HG02763 (cell line): Measurements from ENCODE around the gene COX6B2.
A peak's percentile ranks its signal among the peaks of the same experiment; 100 is the strongest.
"Not testable (repeated sequence)": the region's sequence is repeated elsewhere in the genome, so short reads cannot be mapped to it uniquely, and the experiment has no call there.

Experiments used
- ATAC-seq: cut with Tn5 transposase; IDR thresholded peaks from one replicate; pipeline ENCODE4 v1.9.1; 2021; ENCODE audit warnings: mild to moderate bottlenecking, moderate library complexity; ENCODE audit not compliant: unreplicated experiment

COX6B2 gene

GRCh38 chr19:55345101-55345817 lies 9.3 kb downstream of the COX6B2 start:
- no peak for ATAC-seq

- ATAC-seq = no peak
These were observed 10.1 kb downstream of the COX6B2 start for GRCh38 chr19:55344444-55344843.

- no peak for ATAC-seq
These were observed 12.7 kb downstream of the COX6B2 start for GRCh38 chr19:55341595-55342531.

GRCh38 chr19:55341171-55341588 lies 13.3 kb downstream of the COX6B2 start:
- no peak for ATAC-seq

GRCh38 chr19:55340784-55341147 lies 13.8 kb downstream of the COX6B2 start:
- no peak for ATAC-seq

- no peak for ATAC-seq
These were observed 14.4 kb downstream of the COX6B2 start for GRCh38 chr19:55339889-55340783.

GRCh38 chr19:55339105-55339888 lies 15.2 kb downstream of the COX6B2 start, which contains the start of gene KMT5C:
Gene KMT5C, plus strand, starts transcription at chr19:55339876. Its CDS starts 2,061 bp downstream, at chr19:55341937.
- peak; percentile 85 for ATAC-seq

GRCh38 chr19:55336101-55336500 lies 18.4 kb downstream of the COX6B2 start:
- no peak for ATAC-seq

GRCh38 chr19:55333870-55334269 lies 20.6 kb downstream of the COX6B2 start:
- no peak for ATAC-seq

- not testable (repeated sequence) for ATAC-seq
These were observed 24.7 kb downstream of the COX6B2 start for GRCh38 chr19:55329791-55330190.

- ATAC-seq = not testable (repeated sequence)
These were observed 25.7 kb downstream of the COX6B2 start for GRCh38 chr19:55328774-55329318.

- no peak for ATAC-seq
These were observed 29.3 kb downstream of the COX6B2 start, which contains the start of gene TMEM150B for GRCh38 chr19:55325172-55325571. Gene TMEM150B, minus strand, starts transcription at chr19:55325341. Its CDS starts 4,305 bp downstream, at chr19:55321036.

GRCh38 chr19:55324662-55325061 lies 29.9 kb downstream of the COX6B2 start:
- ATAC-seq = no peak

GRCh38 chr19:55322204-55322885 lies 32.2 kb downstream of the COX6B2 start:
- ATAC-seq = no peak

GRCh38 chr19:55321466-55322137 lies 32.9 kb downstream of the COX6B2 start:
- no peak for ATAC-seq

- no peak for ATAC-seq
These were observed 33.6 kb downstream of the COX6B2 start for GRCh38 chr19:55320844-55321419.

GRCh38 chr19:55319785-55320184 lies 34.7 kb downstream of the COX6B2 start:
- ATAC-seq = no peak

- ATAC-seq = no peak
These were observed 37.9 kb downstream of the COX6B2 start for GRCh38 chr19:55316646-55317045.
